Small intestine (tissue), 7 donors: Measurements from ENCODE around the gene AUTS2. TPM values are rescaled to one million over a fixed set of nuclear protein-coding genes. Genes with fewer than 3 reads are reported as not detected.

Source experiments
- DNase-seq, 2 donors: peaks; one replicate each; pipeline versions ENCODE4 v3.0.0 to v3.0.0-alpha.2; 2013
- FAIRE-seq: peaks from 2 replicates; lab custom pipeline; 2012; peaks lifted over from hg19 to GRCh38; lab: Jason Lieb, UNC
- H3K27ac ChIP-seq, 3 donors: one replicate each; pipeline ENCODE4 v1.5.1; 2013; ENCODE audit warnings: low read length in 2 of 3, mild to moderate bottlenecking in 2 of 3, control low read depth in 1 of 3, inconsistent platforms in 1 of 3, low read depth in 1 of 3, moderate library complexity in 1 of 3
- H3K27me3 ChIP-seq, 3 donors: one replicate each; pipeline ENCODE4 v1.6.1; 2013; ENCODE audit warnings: low read length in 3 of 3, inconsistent platforms in 1 of 3; ENCODE audit not compliant: control insufficient read depth in 3 of 3, insufficient read depth in 3 of 3
- H3K36me3 ChIP-seq, 3 donors: one replicate each; pipeline ENCODE4 v1.6.1; 2013; ENCODE audit warnings: low read length in 3 of 3, inconsistent platforms in 1 of 3, low read depth in 1 of 3, mild to moderate bottlenecking in 1 of 3, moderate library complexity in 1 of 3; ENCODE audit not compliant: control insufficient read depth in 3 of 3, insufficient read depth in 2 of 3
- H3K4me1 ChIP-seq, 3 donors: one replicate each; pipeline ENCODE4 v1.6.1; 2013; ENCODE audit warnings: low read length in 2 of 3, inconsistent platforms in 1 of 3, low read depth in 1 of 3, mild to moderate bottlenecking in 1 of 3, moderate library complexity in 1 of 3; ENCODE audit not compliant: control insufficient read depth in 3 of 3, insufficient read depth in 2 of 3
- H3K4me3 ChIP-seq, 3 donors: one replicate each; pipeline ENCODE4 v1.5.1; 2013; ENCODE audit warnings: low read length in 3 of 3, control low read depth in 1 of 3, inconsistent platforms in 1 of 3, low read depth in 1 of 3, mild to moderate bottlenecking in 1 of 3, moderate library complexity in 1 of 3
- H3K9me3 ChIP-seq, 2 donors: one replicate each; pipeline ENCODE4 v1.6.1; 2013; ENCODE audit warnings: low read depth in 1 of 2, low read length in 1 of 2; ENCODE audit not compliant: control insufficient read depth in 2 of 2, insufficient read depth in 1 of 2
- WGBS, 3 donors: extraction: QIAGEN DNeasy Blood & Tissue Kit; methylation state at CpG; one replicate each; pipeline ENCODE4 v1.1.7; 2013; 5-methylcytosine and 5-hydroxymethylcytosine counted together
- polyA plus RNA-seq, 4 donors: library from polyadenylated mRNA; stranded (reverse) in 3 of 4; unstranded in 1 of 4; fragments of 200-250 nt in 3 of 4; fragments of 120-200 nt in 1 of 4; gene quantifications; one replicate each; pipeline versions ENCODE4 v1.2.1 to v1.2.3, GENCODE V29; 2013
- donor health status: healthy with polysubstance abuse.
- donor health status: control.
- donor health status: control.
- donor health status: Bipolar disorder and iron deficiency.
- donor health status: healthy.

AUTS2 gene
- polyA plus RNA-seq, 4 donors = 4.9 to 43.5 (median 13.6) TPM

DNA sequence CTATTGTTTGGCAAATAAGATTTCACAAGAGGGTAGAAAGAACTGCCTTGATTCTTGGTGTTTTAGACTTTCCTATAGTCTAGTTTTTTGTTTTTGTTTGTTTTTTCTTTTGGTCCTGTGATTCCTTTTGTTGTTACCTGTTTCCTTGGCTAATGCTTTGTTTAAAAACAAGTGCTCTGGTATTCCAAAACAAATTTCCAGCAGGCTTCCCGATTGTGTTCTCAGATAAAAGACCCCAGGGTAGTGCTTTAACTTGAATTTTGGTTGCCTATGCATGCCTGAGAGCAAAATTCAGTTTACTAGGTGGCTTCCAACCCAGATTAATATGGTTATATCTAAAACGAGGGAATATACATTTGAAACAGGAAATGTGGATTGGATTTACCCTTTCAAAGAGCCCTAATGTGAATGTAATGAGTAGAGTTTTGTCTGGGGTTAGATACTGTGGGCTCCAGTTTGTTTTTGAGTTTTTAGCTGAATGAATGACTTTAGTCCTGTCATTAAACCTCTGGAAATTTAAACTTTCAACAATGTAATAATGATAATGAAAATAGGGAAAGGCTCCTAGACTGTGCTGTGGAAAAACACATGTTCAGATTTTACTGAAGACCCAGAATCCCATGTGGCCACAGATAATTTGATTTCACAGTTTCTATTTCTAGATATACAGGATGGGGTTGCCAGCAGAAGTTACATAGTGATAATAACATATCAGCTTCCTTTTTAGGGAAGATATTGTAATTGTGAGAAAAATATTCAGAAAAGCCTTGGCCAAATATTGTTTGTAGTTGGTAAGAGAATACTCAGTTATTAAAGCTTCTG is 23.9 kb downstream of the AUTS2 start:
- Histone ChIP-seq H3K4me3 (no peak overlapping the region), H3K27me3 (peaks cover 0 to 2% (median 0%) of the 10 kb centered on the region in 3 donors), H3K36me3 (no peaks in the 10 kb centered on the region), H3K27ac (no peak overlapping the region), H3K4me1 (no peaks in the 10 kb centered on the region), H3K9me3 (no peaks in the 10 kb centered on the region)
- 61 to 64% (median 64%) methylated on average over 2 of the region's 2 CpGs for WGBS, 3 donors
- FAIRE-seq (no peak), DNase-seq (no peak)

DNA sequence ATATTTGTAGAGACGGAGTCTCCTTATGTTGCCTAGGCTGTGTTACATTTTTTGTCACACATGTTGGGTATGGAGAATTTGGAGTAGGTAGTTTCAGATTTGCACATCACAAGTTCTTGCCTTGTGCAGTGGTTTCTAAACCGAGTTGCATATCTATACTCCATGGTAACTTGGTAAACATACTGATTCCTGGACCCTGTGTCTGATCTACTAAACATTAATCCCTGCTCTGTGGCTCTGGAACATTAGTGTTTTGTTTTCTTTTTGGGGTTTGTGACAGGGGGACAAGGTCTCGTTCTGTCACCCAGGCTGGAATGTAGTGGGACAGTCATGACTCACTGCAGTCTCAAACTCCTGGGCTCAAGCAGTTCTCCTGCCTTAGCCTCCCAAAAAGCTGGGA is 24.7 kb downstream of the AUTS2 start:
- Histone ChIP-seq H3K27ac (no peak overlapping the region), H3K4me3 (no peak overlapping the region), H3K4me1 (no peaks in the 10 kb centered on the region), H3K9me3 (no peaks in the 10 kb centered on the region), H3K27me3 (no peaks in the 10 kb centered on the region), H3K36me3 (no peaks in the 10 kb centered on the region)
- FAIRE-seq (no peak), DNase-seq (peak in 1 of 2 donors; percentile 23)
- 51 to 61% (median 54%) methylated on average over 3 of the region's 3 CpGs for WGBS, 3 donors

DNA sequence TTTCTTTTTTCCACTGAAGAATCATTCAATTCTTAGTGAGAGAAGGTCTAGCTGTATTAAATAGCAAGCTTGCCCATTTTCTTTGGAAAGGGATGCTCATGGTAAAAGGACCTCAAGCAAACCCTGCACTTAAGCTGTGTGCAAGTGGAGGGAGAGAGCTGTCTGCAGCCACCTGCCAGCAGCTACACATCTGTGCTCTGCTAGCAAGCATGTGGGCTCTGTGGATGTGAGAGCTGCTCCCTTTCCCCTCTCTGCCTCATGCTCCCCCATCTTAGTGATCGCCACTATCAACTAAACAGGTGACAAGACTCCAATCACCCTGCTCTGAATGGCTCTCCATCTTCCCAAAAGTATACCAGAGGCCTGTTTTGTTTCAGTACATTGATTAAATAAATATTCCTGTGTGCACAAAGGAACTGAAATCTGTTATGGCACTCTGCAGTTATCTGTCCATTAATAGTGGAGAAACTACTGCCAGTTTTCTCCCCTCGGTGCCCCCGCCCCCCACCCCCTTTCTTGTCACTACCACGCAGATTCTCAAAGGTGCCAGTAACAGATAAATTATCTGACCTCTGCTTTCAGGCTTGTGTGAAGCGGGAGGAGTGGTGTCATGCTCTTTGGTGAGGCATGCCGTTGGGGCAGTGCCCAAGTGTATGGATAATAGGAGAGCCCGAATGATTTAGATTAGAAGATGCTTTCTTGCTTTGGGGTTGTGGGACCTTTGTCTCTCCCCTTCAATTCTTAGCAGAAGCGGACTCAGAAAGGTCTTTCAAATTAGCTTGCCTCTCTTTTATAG is 26.4 kb downstream of the AUTS2 start:
- Histone ChIP-seq H3K4me3 (no peak overlapping the region), H3K36me3 (no peaks in the 10 kb centered on the region), H3K27ac (no peak overlapping the region), H3K27me3 (no peaks in the 10 kb centered on the region), H3K9me3 (no peaks in the 10 kb centered on the region), H3K4me1 (no peaks in the 10 kb centered on the region)
- FAIRE-seq (no peak), DNase-seq (no peak)
- 77 to 85% (median 85%) methylated on average over 8 of the region's 8 CpGs for WGBS, 3 donors

DNA sequence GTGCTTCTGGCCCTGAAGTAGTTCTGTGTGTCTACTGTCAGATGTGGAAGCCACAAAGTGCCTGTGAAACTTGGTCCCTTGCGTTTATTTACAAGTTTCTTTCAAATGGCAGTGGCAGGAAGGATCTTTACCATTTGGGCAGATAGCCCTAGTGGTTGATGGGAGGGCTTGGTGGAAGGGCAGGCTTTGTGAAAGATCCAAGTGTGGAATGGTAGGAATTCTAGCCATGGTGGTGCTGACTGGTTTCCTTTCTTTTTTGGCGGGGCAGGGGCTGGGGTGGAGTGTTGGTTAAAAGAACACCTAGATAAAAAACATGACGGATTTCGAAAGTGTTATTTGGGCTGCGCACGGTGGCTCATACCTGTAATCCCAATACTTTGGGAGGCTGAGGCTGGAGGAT is 27.0 kb downstream of the AUTS2 start:
- H3K27ac ChIP-seq = no peak overlapping the region
- DNase-seq = no peak
- no peak for FAIRE-seq

DNA sequence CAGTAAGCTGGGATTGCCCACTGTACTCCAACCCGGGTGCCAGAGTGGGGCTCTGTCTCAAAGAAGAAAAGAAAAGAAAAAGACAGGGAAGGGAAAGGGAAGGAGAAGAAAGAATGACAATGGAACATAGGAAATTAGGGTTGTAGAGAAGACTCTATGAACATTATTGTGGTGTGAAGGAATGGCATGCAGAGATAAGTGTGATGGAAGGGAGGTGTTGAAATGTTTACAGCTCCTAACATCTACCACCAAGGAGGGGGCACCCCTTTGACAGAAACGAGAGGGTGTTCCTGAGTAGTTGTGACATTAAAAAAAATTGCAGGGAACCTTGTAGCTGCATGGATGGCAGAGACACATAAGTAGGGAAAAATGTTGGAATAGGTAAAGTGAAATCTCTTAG is 27.5 kb downstream of the AUTS2 start:
- no peaks in the 10 kb centered on the region for H3K27me3 ChIP-seq
- WGBS, 3 donors = 68 to 79% (median 71%) methylated on average over 2 of the region's 2 CpGs
- no peaks in the 10 kb centered on the region for H3K4me1 ChIP-seq
- H3K36me3 ChIP-seq = no peaks in the 10 kb centered on the region
- FAIRE-seq = no peak
- no peak overlapping the region for H3K4me3 ChIP-seq
- H3K27ac ChIP-seq = no peak overlapping the region
- no peak for DNase-seq
- no peaks in the 10 kb centered on the region for H3K9me3 ChIP-seq

More for the DNA sequence above, 27.0 kb downstream of the AUTS2 start:
- no peaks in the 10 kb centered on the region for H3K27me3 ChIP-seq
- WGBS, 3 donors = 86 to 92% (median 91%) methylated on average over 6 of the region's 6 CpGs
- H3K4me3 ChIP-seq = no peak overlapping the region
- H3K36me3 ChIP-seq = no peaks in the 10 kb centered on the region
- no peaks in the 10 kb centered on the region for H3K9me3 ChIP-seq
- no peaks in the 10 kb centered on the region for H3K4me1 ChIP-seq

DNA sequence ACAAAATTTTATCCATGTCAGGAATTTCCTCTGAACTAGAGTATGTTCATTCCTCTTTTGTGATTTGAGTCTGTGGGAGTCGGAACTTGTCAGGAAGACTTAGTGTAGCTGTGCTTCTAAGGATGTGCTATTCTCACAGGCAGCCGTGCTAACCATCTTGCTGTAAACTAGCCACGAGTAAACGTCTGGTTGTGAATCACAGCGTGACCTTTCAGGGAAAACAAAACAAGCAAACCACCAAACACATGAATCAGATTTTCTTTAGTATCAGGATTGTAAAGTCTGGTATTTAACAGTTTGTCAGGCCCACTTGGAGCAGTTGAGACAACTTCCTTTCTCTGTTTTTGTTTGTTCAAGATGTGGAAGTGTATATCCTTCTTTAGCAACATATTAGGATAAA is 32.0 kb downstream of the AUTS2 start:
- Histone ChIP-seq H3K27me3 (no peaks in the 10 kb centered on the region), H3K36me3 (no peaks in the 10 kb centered on the region), H3K4me3 (no peak overlapping the region), H3K27ac (no peak overlapping the region), H3K4me1 (peaks cover 0 to 3% (median 0%) of the 10 kb centered on the region in 3 donors), H3K9me3 (no peaks in the 10 kb centered on the region)
- 47 to 60% (median 60%) methylated on average over 5 of the region's 5 CpGs for WGBS, 3 donors
- DNase-seq (no peak), FAIRE-seq (no peak)

DNA sequence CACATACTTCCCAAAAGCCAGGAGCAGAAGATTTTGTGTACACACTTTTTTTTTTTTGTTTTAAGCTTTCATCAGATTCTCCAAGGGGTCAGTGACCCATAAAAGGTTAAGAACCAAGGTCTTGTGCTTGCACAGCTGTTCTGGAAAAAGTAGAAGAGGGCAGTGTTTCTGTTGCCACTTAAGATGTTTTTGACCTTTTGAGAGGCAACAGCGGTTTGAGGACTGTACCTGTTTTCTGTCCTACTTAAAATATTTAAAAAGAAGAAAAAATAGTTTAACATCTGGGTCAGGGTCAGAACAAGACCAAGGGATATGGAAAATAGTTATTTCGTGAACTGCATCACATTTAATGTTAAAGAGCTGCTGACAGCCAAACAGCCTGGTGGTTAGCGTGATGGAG is 32.9 kb downstream of the AUTS2 start:
- Histone ChIP-seq H3K27ac (no peak overlapping the region), H3K4me3 (no peak overlapping the region), H3K9me3 (no peaks in the 10 kb centered on the region), H3K4me1 (peaks cover 0 to 3% (median 0%) of the 10 kb centered on the region in 3 donors), H3K36me3 (no peaks in the 10 kb centered on the region), H3K27me3 (no peaks in the 10 kb centered on the region)
- no peak for FAIRE-seq
- WGBS, 3 donors = 82 to 86% (median 83%) methylated on average over 3 of the region's 3 CpGs
- DNase-seq = no peak

DNA sequence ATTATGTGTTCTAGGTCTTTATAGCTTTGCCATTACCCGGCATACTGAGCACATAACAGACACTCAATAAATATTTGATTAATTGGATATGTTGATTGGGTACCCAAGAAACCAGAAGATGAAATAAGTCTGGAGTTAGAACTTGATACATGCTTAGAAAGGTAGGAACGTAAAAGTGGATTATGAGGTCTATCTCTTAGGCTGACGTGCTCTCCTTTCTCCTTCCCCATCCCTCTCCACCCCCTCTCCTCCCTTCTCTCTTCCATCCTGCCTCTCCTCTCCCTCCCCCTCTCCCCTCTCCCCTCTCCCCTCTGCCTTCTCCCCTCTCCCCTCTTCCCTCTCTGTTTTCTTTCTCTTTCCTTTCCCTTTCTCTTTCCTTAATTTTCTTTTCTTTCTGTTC is 34.0 kb downstream of the AUTS2 start:
- Histone ChIP-seq H3K4me3 (no peak overlapping the region), H3K27me3 (no peaks in the 10 kb centered on the region), H3K4me1 (peaks cover 0 to 3% (median 0%) of the 10 kb centered on the region in 3 donors), H3K9me3 (no peaks in the 10 kb centered on the region), H3K36me3 (no peaks in the 10 kb centered on the region), H3K27ac (no peak overlapping the region)
- no peak for DNase-seq
- FAIRE-seq = no peak
- WGBS, 3 donors = 81 to 94% (median 90%) methylated on average over 3 of the region's 3 CpGs
